ENCODE results near the gene LPAR1.

Gene LPAR1

DNA sequence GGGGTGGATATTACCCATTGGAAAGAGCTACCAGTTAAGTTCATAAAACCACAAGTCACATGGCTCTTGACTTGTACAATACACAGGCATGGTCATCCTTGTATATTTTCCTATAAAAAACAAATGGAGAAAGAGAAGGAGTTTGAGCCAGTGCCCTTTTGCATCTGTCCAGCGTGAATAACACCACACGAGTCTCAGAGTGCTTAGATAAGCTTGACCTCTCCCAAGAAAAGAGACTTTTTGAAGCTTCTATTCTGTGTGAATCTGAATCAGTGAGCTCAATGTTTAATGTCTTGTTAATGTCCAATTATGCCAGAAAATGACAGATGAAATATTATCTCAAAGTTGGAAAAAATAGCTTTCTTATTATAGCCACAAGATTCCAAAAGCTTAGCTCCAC lies 30.9 kb upstream of the LPAR1 start:
- Histone ChIP-seq H3K4me1 (peaks cover 35% of the 10 kb centered on the region), H3K4me3 (ENCODE audit: low read depth, low read length) (no peak overlapping the region), H3K27me3 (no peaks in the 10 kb centered on the region), H3K36me3 (no peaks in the 10 kb centered on the region), H3K9me3 (no peaks in the 10 kb centered on the region)
- TF ChIP-seq, protein P1, sequence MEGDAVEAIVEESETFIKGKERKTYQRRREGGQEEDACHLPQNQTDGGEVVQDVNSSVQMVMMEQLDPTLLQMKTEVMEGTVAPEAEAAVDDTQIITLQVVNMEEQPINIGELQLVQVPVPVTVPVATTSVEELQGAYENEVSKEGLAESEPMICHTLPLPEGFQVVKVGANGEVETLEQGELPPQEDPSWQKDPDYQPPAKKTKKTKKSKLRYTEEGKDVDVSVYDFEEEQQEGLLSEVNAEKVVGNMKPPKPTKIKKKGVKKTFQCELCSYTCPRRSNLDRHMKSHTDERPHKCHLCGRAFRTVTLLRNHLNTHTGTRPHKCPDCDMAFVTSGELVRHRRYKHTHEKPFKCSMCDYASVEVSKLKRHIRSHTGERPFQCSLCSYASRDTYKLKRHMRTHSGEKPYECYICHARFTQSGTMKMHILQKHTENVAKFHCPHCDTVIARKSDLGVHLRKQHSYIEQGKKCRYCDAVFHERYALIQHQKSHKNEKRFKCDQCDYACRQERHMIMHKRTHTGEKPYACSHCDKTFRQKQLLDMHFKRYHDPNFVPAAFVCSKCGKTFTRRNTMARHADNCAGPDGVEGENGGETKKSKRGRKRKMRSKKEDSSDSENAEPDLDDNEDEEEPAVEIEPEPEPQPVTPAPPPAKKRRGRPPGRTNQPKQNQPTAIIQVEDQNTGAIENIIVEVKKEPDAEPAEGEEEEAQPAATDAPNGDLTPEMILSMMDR (IDR thresholded peaks at IDR 0.05; ENCODE audit: low read depth, low read length): no peak
- DNase-seq: no peak

- no peaks in the 10 kb centered on the region for H3K36me3 ChIP-seq
- H3K4me1 ChIP-seq: peaks cover 35% of the 10 kb centered on the region
- no peak overlapping the region for H3K4me3 ChIP-seq (ENCODE audit: low read depth, low read length)
- H3K27me3 ChIP-seq: no peaks in the 10 kb centered on the region
- TF ChIP-seq, protein P1 (IDR thresholded peaks at IDR 0.05; ENCODE audit: low read depth, low read length): no peak
- no peak for DNase-seq
- H3K9me3 ChIP-seq: no peaks in the 10 kb centered on the region
Measured at GRCh38 chr9:111068771-111069170, 30.5 kb upstream of the LPAR1 start.

DNA sequence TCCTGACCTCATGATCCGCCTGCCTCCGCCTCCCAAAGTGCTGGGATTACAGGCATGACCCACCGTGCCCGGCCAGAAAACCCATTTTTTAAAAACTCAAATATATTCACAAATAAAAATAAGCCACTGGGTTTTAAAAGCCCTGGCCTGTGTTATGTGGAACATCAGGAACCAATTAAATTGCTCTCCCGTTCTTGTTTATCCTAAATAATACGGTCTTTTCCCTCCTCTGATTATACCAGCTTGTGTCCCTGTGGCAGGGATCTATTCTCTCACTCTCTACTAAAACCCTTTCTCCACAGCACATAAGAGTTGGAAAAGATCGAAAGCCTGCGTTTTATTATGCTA lies 30.1 kb upstream of the LPAR1 start:
- TF ChIP-seq, protein P1 (IDR thresholded peaks at IDR 0.05; ENCODE audit: low read depth, low read length): no peak
- H3K9me3 ChIP-seq: no peaks in the 10 kb centered on the region
- DNase-seq: no peak
- no peak overlapping the region for H3K4me3 ChIP-seq (ENCODE audit: low read depth, low read length)
- no peaks in the 10 kb centered on the region for H3K36me3 ChIP-seq
- no peaks in the 10 kb centered on the region for H3K27me3 ChIP-seq
- peaks cover 35% of the 10 kb centered on the region for H3K4me1 ChIP-seq

- H3K4me1 ChIP-seq: peaks cover 35% of the 10 kb centered on the region
- H3K27me3 ChIP-seq: no peaks in the 10 kb centered on the region
- no peak for DNase-seq
- no peak overlapping the region for H3K4me3 ChIP-seq (ENCODE audit: low read depth, low read length)
- H3K36me3 ChIP-seq: no peaks in the 10 kb centered on the region
- TF ChIP-seq, protein P1 (IDR thresholded peaks at IDR 0.05; ENCODE audit: low read depth, low read length): no peak
- no peaks in the 10 kb centered on the region for H3K9me3 ChIP-seq
Measured at GRCh38 chr9:111066468-111066867, 28.2 kb upstream of the LPAR1 start.

DNA sequence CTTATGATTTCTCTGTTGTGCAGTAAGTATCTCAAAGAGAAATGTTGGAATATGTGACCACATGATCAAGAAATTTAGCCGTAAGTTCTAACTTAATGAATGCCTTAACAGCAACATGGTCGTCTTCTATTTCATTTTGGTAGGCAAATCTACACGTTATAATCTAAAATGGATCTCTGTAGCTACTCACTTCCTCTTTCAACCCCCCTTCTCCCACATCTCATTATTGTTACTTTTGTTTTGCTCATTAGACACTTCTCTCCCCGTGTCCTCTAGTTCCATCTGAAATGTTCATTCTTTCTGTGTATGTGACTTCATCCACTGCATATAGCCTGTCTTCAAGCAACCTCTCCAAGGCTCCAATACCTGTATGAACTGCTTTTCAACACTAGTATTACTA lies 27.1 kb upstream of the LPAR1 start:
- no peak for DNase-seq

GRCh38 chr9:111064160-111064837 lies 26.0 kb upstream of the LPAR1 start:
- Histone ChIP-seq H3K4me3 (ENCODE audit: low read depth, low read length) (no peak overlapping the region), H3K36me3 (no peaks in the 10 kb centered on the region), H3K4me1 (peaks cover 35% of the 10 kb centered on the region), H3K9me3 (no peaks in the 10 kb centered on the region), H3K27me3 (no peaks in the 10 kb centered on the region)
- no peak for DNase-seq
- TF ChIP-seq, protein P1 (IDR thresholded peaks at IDR 0.05; ENCODE audit: low read depth, low read length): no peak

More for the DNA sequence above, 27.1 kb upstream of the LPAR1 start:
- Histone ChIP-seq H3K36me3 (no peaks in the 10 kb centered on the region), H3K4me1 (peaks cover 35% of the 10 kb centered on the region), H3K4me3 (ENCODE audit: low read depth, low read length) (no peak overlapping the region), H3K27me3 (no peaks in the 10 kb centered on the region), H3K9me3 (no peaks in the 10 kb centered on the region)
- TF ChIP-seq, protein P1 (IDR thresholded peaks at IDR 0.05; ENCODE audit: low read depth, low read length): no peak

Data from BE2C (cell line).